Left hindlimb (tissue), 1 donor: ENCODE results near the gene GRM8.

Experiments
- DNase-seq: peaks from one replicate; pipeline ENCODE4 v3.0.0-alpha.2; 2018

GRM8 gene

DNA sequence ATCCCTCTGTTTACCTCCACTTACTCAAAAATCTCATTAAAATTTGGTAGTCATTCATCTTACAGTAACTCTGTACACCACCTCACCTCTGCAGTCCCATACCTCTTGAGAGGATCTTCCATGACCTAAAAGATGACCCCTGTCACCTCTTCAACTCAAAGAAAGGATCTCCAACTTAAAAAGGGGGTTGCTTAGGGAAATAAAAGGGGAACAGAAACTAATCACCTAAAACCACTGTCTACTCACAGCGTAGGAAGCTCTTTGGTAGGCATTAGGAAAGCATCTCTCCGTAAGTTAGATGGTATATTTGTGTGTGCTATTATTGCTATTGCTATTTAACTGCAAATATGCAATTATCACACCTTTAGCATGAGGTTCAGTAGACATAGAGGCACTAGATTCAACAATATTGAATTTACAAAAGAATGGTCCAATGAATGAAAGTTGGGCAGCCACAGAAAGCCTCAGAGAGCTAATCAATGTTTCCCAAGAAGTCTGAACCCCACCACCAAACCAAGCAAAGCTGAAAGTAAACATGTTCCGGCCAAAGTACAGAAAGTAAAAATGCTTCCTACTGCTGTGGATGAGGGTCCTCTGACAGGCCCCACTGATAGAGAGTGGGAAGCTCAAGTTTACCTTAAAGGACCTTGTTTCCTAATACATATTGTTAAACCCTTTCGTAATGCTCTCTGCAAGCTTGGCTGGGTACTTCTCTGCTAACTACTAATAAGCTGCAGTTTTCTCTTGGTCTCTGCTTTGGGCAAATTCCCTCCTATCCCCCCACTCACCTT lies 105.8 kb downstream of the GRM8 start:
- DNase-seq = no peak

DNA sequence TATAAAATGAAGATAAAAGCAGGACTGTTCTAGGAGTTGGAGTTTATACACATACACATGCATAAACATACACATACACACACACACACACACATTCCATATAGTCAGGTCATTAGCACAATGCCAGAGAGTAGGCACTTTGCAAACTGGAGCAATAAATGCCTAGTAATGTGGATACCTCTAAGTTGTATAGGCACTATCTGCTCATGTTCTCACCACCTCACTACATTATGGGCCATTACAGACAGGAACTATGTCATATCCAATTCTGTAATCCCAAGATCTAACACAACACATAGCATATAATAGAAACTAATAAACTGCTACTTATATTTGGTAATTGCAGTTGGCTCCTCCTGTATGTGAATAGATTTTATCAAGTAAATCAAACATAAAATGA lies 115.6 kb downstream of the GRM8 start:
- no peak for DNase-seq

DNA sequence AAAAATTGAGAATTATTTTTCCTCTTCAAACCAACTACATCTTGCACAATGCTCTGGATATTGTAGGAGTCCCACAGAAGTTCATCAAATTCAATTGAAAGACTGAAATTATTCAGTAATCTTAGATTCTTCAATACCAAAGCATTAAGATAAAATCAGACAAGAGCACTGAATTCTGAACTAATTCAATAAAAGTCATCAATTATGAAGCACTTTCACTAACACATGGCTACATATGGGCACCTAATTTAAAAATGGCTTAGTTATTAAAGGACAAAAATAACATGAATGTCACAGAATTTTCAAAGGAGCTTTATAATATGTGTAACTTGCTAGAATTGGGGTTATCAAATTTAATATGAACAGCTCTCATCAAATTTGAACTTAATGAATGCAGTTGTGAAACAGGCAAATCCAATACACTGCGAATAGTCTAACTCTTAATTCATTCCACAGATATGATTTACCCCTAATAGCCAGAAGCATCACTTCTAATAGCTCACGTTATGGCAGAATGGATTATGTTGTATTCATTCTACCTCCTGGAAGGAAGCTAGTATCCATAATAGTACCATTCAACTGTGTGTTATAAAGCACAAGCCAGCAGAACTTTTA lies 116.8 kb downstream of the GRM8 start:
- DNase-seq = no peak

DNA sequence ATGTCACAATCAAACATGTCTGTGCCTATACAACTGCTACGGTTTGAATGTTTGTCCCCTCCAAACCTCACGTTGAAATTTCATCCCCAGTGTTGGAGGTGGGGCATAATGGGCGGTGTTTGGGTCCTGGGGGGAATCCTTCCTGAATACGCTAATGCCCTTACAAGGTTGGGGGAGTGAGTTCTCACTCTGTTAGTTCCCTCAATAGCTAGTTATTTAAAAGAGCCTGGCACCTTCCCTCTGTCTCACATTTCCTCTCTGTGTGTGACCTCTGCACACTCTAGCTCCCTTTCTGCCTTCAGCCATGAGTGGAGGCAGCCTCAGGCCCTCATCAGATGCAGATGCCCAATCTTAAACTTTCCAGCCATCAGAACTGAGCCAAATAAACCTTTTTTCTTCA lies 129.5 kb downstream of the GRM8 start:
- DNase-seq = no peak

DNA sequence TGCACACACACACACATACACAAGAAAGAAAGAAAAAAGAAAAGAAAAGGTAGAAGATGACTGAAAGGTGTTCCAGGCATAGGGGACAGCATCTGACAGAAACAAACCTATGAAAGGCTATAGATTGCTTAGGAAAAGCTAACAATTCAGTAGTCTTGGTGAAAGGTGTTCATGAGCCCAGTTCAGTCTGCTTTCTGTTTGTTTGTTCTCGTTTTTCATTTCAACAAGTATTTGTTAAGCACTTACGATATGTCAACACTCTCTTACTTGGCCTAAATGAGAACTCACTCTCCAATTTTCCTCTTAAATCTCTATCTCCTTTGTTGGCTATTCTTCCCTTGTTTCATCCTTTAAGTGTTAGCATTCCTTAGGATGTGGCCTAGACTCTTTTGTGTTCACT lies 133.2 kb downstream of the GRM8 start:
- DNase-seq = no peak

DNA sequence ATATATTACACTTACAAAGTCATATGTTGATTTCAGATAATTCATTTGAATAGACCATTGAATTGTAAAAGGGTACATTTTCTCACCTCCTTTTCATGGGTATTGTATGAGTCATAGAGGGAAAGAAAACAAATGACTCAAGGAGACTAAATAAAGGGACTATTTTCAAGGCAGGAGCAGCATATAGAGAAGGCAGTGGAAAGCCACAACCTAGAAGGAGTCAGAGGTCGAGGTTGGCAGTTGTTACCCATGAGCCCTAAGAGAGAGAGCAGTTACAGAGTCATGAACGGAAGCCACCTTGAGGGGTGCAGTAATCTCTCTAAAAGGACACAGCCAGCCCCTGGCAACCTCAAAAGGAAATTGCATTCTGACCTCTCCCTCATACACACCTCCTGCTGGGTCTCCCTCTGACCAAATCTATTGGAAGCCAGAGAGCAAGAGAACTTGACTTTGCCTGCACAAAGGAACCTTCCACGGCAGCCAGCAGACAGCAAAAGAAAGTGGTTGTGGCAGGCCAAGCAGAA lies 137.9 kb downstream of the GRM8 start:
- DNase-seq = no peak

DNA sequence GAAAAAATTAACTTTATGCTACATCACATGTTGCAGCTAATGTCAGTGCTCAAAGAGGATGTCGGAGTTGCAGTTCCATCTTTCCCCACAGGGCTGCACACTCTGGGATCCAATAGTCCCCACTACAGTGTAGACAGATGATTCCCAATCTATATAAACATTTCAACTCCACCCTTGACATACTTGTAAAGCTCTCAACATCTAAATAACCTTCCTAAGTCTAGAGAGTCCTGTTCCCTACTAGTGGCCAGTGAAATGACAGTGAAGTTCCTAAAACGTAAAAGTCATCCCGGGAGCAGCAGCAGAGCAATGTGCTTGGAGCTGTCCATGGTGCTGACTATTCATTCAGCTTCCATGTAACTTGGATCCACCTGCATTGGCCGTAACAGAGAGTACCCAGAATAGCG lies 145.1 kb downstream of the GRM8 start:
- DNase-seq = peak; percentile 51

DNA sequence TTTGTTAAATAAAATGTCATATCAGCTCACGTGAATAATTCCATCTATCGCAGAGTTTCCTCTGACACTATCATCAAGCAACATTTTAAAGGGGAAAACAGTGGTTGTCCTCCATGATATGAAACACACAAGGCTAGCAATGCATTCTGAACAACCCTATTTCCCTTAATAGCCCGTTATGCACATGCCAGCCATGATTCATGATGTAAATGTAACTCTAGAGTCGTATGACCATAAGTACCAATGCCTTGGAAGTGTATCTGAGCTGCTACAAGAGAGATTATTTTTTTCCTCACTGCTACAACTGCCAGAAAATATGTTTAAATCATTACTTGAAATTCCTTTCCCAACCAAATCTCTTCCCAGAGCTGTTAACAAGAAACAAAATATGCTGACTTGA lies 159.4 kb downstream of the GRM8 start:
- no peak for DNase-seq

- DNase-seq = no peak
Observed at GRCh38 chr7:127091620-127092019, 161.1 kb downstream of the GRM8 start.

DNA sequence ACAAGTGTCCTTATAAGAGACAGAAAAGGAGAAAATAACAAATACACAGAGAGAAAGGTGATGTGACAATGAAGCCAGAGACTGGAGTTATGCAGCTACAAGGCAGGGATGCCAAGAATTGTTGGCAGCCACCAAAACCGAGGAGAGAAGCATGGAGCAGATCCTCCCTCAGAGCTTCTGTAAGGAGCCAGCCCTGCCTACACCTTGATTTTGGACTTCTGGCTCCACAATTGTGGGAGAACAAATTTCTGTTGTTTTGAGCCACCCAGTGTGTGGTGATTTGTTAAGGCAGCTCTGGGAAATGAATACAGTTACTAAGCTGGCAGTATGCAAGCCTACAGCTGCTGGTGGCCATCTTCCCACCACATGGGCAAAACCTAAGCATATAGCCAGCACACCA lies 163.6 kb downstream of the GRM8 start:
- DNase-seq = no peak

DNA sequence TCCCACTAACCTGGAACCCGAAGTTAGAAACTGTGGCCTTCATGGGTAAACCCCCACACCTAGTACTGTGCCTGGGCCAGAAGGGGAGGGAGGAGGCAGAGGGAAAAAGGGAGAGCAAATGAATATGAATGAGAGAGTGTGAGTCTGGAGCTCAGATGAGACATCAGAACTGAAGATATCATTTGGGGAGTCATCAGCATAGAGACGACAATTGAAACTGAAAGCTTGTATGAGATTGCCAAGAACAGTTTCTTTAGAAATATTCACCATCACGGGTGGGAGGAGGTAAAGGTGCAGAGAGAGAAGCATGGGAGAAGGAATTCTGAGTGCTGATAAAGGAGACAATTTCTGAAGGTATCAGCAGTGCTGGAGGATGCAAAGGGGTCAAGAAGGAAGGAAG lies 171.2 kb downstream of the GRM8 start:
- DNase-seq = no peak

GRCh38 chr7:127080576-127080975 lies 172.2 kb downstream of the GRM8 start:
- DNase-seq = no peak

- no peak for DNase-seq
Observed at GRCh38 chr7:127066974-127067373, 185.8 kb downstream of the GRM8 start.

- DNase-seq = no peak
Observed at GRCh38 chr7:127059475-127059874, 193.3 kb downstream of the GRM8 start.

DNA sequence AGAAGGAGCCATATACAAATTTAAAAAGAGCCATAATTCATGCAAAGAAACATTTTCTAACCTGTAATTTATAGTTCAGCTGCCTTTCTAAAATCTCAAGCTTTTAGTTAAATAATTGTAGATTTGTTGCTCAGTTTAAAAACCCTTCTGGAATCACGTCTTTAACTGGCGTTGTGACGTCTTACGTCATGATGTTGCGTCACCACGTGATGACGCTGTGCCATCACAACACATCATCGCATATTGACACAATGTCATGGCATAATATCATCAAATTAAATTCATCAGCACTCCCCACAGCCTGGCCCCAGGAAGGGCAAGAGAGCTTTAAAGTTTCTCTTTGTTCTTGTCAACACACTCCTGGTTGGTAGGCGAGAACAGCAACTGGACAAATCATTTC lies 194.8 kb downstream of the GRM8 start:
- DNase-seq = no peak

DNA sequence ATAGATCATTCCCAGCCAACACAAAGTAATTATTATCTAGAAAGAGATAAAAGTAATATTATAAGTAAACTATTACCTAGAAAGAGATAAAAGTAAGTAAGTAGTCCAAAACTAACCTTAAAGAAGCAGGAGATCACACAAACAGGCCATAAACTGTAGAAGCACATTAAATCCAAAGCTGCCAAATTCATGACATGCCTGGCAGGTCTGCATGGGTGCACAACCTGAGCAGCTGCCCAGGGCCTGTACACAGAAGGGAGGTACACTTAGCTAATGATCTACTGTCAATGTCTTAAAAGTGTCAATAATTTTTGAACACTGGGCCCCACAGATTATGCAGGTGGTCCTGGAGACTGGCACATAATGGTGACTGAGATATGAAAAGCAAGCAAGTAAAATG lies 196.5 kb downstream of the GRM8 start:
- DNase-seq = no peak

DNA sequence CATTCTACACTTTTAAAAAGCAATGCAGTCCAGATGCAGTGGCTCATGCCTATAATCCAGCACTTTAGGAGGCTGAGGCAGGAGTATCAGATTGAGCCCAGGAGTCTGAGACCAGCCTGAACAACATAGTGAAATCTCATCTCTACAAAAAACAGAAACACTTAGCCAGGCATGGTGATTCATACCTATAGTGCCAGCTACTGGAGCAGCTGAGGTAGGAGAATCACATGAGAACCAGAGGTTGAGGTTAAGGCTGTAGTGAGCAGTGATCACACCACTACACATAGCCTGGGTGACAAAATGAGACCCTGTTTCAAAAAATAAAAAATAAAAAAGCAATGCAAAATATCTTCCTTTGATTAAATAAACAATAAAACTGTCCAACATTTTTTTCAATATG lies 205.2 kb downstream of the GRM8 start:
- DNase-seq = no peak

DNA sequence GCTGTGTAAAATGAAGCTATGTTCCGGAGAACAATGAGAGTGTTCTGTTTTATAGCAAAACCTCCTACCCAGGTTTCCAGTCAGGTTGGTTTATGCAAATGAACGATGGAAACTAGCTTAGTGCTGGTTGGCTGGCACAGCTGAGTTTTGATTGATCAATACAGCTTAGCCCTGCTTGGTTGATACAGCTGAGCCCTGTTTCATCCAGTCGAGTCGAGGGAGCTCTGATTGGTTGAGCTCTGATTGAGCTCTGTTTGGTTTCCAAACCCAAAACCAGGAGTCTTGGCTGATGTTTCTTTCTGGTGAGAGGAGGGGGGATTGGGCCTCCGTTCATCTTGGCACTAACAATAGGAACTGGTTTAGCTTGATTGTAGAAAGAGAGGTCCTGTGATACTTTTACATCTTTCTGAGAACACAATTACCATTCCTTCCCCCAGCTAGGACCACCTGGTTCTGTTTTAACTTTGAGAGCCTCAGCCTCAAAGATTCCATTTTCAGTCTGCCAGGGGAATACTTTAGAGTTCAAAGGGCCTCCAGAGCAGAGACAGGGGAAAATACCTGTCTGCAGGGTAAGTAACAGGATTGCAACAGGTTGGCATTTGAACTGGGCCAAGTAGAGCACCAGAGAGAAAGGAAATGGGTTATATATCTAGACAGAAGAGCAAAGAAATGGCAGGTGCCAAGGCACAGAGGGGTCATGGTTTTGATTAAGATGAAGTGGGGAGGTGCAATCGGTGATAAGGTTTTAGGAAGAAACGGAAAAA lies 210.9 kb downstream of the GRM8 start:
- no peak for DNase-seq

DNA sequence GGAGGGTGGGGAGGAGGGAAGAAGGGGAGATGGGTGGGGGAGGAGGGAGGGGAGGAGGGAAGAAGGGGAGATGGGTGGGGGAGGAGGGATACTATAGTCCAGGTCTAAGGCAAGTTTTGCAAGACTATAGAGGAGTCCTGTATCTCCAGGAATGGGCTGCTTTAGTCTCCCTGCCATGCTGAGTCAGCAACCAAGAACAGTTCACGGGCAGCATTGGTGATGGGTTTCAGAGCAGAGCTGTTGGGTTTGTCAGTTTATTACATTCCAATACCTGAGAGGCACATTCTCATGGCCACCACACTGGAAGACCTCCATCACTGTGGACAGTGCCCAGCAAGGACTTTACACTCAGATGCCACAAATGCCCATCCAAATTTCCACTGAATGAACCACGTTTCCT lies 212.7 kb downstream of the GRM8 start:
- no peak for DNase-seq

- no peak for DNase-seq
Observed at GRCh38 chr7:127039541-127039940, 213.2 kb downstream of the GRM8 start.

DNA sequence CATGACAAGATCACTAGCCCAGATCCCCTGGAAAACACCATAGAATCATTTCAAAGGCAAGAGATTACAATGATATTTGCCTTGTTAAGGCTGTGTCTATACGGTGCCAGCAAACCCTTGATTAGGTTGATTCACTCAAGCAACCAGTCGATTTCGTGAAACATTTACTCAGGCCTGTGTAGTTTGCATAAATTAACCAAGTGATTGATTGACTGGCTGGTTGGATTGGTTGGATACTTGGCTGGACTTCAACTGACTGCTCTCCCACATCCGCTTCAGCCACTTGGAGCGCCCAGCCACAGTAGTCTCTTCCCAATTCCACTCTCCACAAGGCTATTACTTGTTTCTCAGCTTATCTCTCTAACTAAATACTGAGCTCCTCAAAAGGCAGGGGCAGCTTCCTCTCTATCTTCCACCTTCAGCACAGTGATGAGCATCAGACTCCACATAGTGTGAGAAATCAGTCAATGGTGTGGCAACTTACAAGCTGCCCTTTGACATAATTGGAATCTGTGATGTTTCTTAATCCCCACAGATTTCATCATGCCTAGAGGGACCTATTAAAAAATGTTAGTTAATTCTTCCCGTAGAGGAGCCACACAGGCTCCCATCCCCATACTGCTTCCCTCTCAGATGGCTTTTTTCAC lies 217.4 kb downstream of the GRM8 start:
- no peak for DNase-seq

DNA sequence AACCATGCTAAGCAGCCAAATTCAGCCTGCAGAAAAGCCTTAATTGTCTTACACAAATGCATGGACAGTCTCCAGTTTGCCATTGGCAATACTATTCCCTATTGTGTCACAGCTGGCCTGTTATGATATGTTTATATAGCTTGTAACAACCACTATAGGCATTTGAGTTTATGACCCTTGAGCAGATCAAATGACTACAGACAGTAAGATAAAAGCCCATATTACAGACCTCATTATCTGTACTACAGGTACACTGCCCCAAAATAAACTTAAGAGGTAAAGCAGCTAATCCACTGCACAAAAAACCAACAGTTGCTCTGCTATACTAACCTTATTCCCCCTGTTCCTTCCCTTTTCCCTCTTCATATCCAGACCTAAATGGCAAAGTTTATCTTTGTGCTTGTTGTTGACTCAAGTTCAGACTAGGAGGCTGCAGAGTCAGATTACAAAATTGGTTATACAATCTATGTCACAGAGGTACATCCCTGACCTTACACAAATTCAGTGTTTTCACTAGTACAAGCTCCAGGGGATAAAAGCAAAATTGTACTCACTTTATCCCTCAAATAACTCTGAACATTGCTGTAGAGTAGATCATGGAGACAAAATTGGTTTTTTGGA lies 218.4 kb downstream of the GRM8 start:
- DNase-seq = no peak

DNA sequence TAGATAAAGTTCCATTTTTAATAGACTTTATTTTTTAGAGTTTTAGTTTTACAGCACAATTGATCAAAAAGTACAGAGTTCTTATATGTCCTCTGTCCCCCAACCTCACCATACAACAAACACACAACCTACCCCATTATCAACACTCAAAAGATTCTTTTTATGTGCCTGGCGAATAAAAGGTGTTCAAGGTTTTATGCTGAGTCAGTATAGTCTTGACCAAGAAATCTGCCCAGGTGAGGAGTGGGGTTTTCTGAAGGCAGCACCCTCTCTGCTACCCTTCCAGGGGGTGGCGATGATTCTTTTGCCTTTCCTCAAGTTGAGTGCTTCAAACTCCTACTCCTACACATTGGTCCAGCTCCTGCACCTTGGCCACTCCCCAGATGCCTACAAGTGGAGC lies 222.9 kb downstream of the GRM8 start:
- DNase-seq = no peak
